Neural progenitor cell (in vitro differentiated cells): Measurements from ENCODE around the gene SF3A1. TPM values are rescaled to one million over a fixed set of nuclear protein-coding genes. Genes with fewer than 3 reads are reported as not detected.

Source experiments
- DNase-seq: peaks from one replicate; pipeline ENCODE4 v3.0.0-alpha.2; 2016; ENCODE audit warnings: low spot score
- H2AFZ ChIP-seq: fragments of 200-600 bp; sonication (generic); replicated peaks from 2 replicates; pipeline ENCODE4 v1.6.1; 2016; ENCODE audit warnings: antibody characterized with exemption
- H3F3A ChIP-seq: fragments of 200-600 bp; sonication (generic); 2 replicates; pipeline ENCODE4 v1.6.1; 2016; ENCODE audit warnings: antibody characterized with exemption, low read depth
- H3K27ac ChIP-seq: fragments of 200-600 bp; sonication (generic); 2 replicates; pipeline ENCODE4 v1.5.1; 2016; ENCODE audit warnings: mild to moderate bottlenecking
- H3K27me3 ChIP-seq: fragments of 200-600 bp; sonication (generic); 2 replicates; pipeline ENCODE4 v1.6.1; 2016; ENCODE audit warnings: mild to moderate bottlenecking, moderate library complexity
- H3K36me3 ChIP-seq: fragments of 200-600 bp; sonication (generic); 2 replicates; pipeline ENCODE4 v1.5.1; 2016
- H3K4me1 ChIP-seq: fragments of 200-600 bp; sonication (generic); 2 replicates; pipeline ENCODE4 v1.6.1; 2016; ENCODE audit warnings: mixed run types
- H3K4me2 ChIP-seq: fragments of 200-600 bp; sonication (generic); 2 replicates; pipeline ENCODE4 v1.6.1; 2016
- H3K4me3 ChIP-seq: fragments of 200-600 bp; sonication (generic); 2 replicates; pipeline ENCODE4 v1.5.1; 2016
- H3K79me2 ChIP-seq: fragments of 200-600 bp; sonication (generic); 2 replicates; pipeline ENCODE4 v1.6.1; 2016; ENCODE audit warnings: low read depth
- H3K9ac ChIP-seq: fragments of 200-600 bp; sonication (generic); 2 replicates; pipeline ENCODE4 v1.6.1; 2016
- H3K9me3 ChIP-seq: fragments of 200-600 bp; sonication (generic); 2 replicates; pipeline ENCODE4 v1.5.1; 2016; ENCODE audit warnings: low read depth
- H4K20me1 ChIP-seq: fragments of 200-600 bp; sonication (generic); 2 replicates; pipeline ENCODE4 v1.6.1; 2016; ENCODE audit warnings: low read depth
- H3K27ac Mint-ChIP-seq: 3 replicates; pipeline ENCODE4 v1.8.0; 2021; ENCODE audit warnings: mixed read lengths
- H3K27me3 Mint-ChIP-seq: 2 replicates; pipeline ENCODE4 v1.8.0; 2022; ENCODE audit warnings: low read depth, mild to moderate bottlenecking, inconsistent platforms, moderate library complexity, mixed read lengths; ENCODE audit not compliant: insufficient read depth
- H3K36me3 Mint-ChIP-seq: 3 replicates; pipeline ENCODE4 v1.8.0; 2021; ENCODE audit warnings: mixed read lengths
- H3K4me1 Mint-ChIP-seq: 3 replicates; pipeline ENCODE4 v1.8.0; 2021; ENCODE audit warnings: mixed read lengths
- H3K4me3 Mint-ChIP-seq: 3 replicates; pipeline ENCODE4 v1.8.0; 2021; ENCODE audit warnings: mild to moderate bottlenecking, moderate library complexity, mixed read lengths
- H3K9me3 Mint-ChIP-seq: 3 replicates; pipeline ENCODE4 v1.8.0; 2020; ENCODE audit warnings: mixed read lengths
- EZH2 ChIP-seq: fragments of 200-600 bp; sonication (generic); IDR thresholded peaks from 2 replicates; pipeline ENCODE4 v1.6.1; 2017; ENCODE audit warnings: antibody characterized with exemption, mild to moderate bottlenecking, moderate library complexity
- EZH2phosphoT487 ChIP-seq: fragments of 200-600 bp; sonication (generic); IDR thresholded peaks from 2 replicates; pipeline ENCODE4 v1.6.1; 2017; ENCODE audit warnings: antibody characterized with exemption
- total RNA-seq: library from RNA; depleted of rRNA; stranded (reverse); fragments of >200 nt; gene quantifications from 2 replicates; pipeline ENCODE4 v1.2.3, GENCODE V29; 2015; ENCODE audit warnings: low replicate concordance
- TF ChIP-seq, protein P1 (sequence below): fragments of 200-600 bp; sonication (generic); IDR thresholded peaks from 2 replicates; pipeline ENCODE4 v1.5.1; 2017; ENCODE audit warnings: antibody characterized with exemption, mild to moderate bottlenecking

The SF3A1 gene
- total RNA-seq, 1 donor from 2014 or later, result 29.2 TPM

DNA sequence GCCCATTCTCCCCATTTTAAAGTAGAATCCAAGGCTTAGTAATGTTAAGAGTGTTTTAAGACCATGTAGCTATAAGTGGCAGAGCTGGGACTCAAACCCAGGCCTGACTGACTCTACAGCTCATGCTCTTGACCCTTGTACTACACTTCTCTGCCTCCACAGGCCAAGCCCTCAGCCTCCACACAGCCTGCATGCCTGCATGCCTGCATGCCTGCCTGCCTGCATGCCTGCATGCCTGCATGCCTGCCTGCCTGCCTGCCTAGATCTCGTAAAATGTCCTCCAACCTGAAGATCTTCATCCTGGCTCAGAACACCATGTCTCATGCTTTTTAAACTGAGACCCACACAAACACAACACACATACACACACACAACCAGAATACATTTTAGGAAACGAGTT is 48.6 kb downstream of the SF3A1 start:
- H3K36me3 ChIP-seq, result no peaks in the 10 kb centered on the region
- H3K4me1 ChIP-seq, result peaks cover 6% of the 10 kb centered on the region
- H2AFZ ChIP-seq, result no peak overlapping the region
- H3K27ac ChIP-seq, result no peak overlapping the region
- H3K9me3 ChIP-seq, result no peaks in the 10 kb centered on the region
- no peaks in the 10 kb centered on the region for H3F3A ChIP-seq
- no peak overlapping the region for H3K4me2 ChIP-seq
- H3K27me3 Mint-ChIP-seq, result peaks cover 2% of the 10 kb centered on the region
- H3K9ac ChIP-seq, result no peak overlapping the region
- H3K27ac Mint-ChIP-seq, result peak overlapping the region; percentile 55
- no peaks in the 10 kb centered on the region for H3K9me3 Mint-ChIP-seq
- no peaks in the 10 kb centered on the region for H3K79me2 ChIP-seq
- DNase-seq, result no peak
- no peaks in the 10 kb centered on the region for H3K36me3 Mint-ChIP-seq
- H3K4me3 Mint-ChIP-seq, result no peak overlapping the region
- no peak overlapping the region for H3K4me3 ChIP-seq
- H3K27me3 ChIP-seq, result no peaks in the 10 kb centered on the region
- peaks cover 2% of the 10 kb centered on the region for H4K20me1 ChIP-seq
- H3K4me1 Mint-ChIP-seq, result peaks cover 6% of the 10 kb centered on the region
- TF ChIP-seq EZH2 (no peak), EZH2phosphoT487 (no peak)
- TF ChIP-seq, protein P1, sequence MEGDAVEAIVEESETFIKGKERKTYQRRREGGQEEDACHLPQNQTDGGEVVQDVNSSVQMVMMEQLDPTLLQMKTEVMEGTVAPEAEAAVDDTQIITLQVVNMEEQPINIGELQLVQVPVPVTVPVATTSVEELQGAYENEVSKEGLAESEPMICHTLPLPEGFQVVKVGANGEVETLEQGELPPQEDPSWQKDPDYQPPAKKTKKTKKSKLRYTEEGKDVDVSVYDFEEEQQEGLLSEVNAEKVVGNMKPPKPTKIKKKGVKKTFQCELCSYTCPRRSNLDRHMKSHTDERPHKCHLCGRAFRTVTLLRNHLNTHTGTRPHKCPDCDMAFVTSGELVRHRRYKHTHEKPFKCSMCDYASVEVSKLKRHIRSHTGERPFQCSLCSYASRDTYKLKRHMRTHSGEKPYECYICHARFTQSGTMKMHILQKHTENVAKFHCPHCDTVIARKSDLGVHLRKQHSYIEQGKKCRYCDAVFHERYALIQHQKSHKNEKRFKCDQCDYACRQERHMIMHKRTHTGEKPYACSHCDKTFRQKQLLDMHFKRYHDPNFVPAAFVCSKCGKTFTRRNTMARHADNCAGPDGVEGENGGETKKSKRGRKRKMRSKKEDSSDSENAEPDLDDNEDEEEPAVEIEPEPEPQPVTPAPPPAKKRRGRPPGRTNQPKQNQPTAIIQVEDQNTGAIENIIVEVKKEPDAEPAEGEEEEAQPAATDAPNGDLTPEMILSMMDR, result no peak

GRCh38 chr22:30307041-30307574 is 49.6 kb downstream of the SF3A1 start:
- peaks cover 6% of the 10 kb centered on the region for H3K4me1 Mint-ChIP-seq
- H3K9me3 ChIP-seq, result no peaks in the 10 kb centered on the region
- no peaks in the 10 kb centered on the region for H3K9me3 Mint-ChIP-seq
- H3K9ac ChIP-seq, result no peak overlapping the region
- H3K4me1 ChIP-seq, result peaks cover 6% of the 10 kb centered on the region
- DNase-seq, result no peak
- H3K27ac ChIP-seq, result no peak overlapping the region
- H3K4me2 ChIP-seq, result no peak overlapping the region
- no peak overlapping the region for H3K27ac Mint-ChIP-seq
- no peaks in the 10 kb centered on the region for H3F3A ChIP-seq
- H3K79me2 ChIP-seq, result no peaks in the 10 kb centered on the region
- no peaks in the 10 kb centered on the region for H3K36me3 Mint-ChIP-seq
- no peak overlapping the region for H2AFZ ChIP-seq
- H3K4me3 Mint-ChIP-seq, result no peak overlapping the region
- H3K36me3 ChIP-seq, result no peaks in the 10 kb centered on the region
- H4K20me1 ChIP-seq, result peaks cover 2% of the 10 kb centered on the region
- no peaks in the 10 kb centered on the region for H3K27me3 ChIP-seq
- H3K27me3 Mint-ChIP-seq, result peaks cover 2% of the 10 kb centered on the region
- no peak overlapping the region for H3K4me3 ChIP-seq
- TF ChIP-seq EZH2 (no peak), EZH2phosphoT487 (no peak)
- TF ChIP-seq, protein P1, result no peak

DNA sequence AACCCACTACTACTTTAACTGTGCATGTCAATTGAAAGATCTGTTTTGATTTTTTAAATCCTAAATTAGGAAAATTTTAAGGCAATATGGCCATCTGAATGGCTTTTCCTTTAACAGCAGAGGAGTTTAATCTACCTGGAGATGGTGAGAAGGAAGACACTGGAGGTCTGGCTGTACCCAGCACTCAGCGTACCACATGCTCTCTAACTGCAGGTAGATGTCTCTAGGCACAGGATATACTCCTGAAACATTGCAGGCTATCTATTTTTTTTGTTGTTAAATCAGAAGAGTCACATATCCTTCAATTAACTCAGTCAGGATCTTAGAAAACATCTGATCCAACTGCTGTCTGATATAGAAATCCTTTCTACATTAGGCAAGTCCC is 50.1 kb downstream of the SF3A1 start:
- no peak for DNase-seq
- Mint-ChIP-seq H3K4me3 (no peak overlapping the region), H3K27ac (no peak overlapping the region), H3K27me3 (peaks cover 2% of the 10 kb centered on the region), H3K4me1 (peaks cover 6% of the 10 kb centered on the region), H3K36me3 (no peaks in the 10 kb centered on the region), H3K9me3 (no peaks in the 10 kb centered on the region)
- Histone ChIP-seq H3K27me3 (no peaks in the 10 kb centered on the region), H3K4me2 (no peak overlapping the region), H3K9me3 (no peaks in the 10 kb centered on the region), H2AFZ (no peak overlapping the region), H4K20me1 (peaks cover 2% of the 10 kb centered on the region), H3F3A (no peaks in the 10 kb centered on the region), H3K27ac (no peak overlapping the region), H3K4me3 (no peak overlapping the region), H3K9ac (no peak overlapping the region), H3K79me2 (no peaks in the 10 kb centered on the region), H3K36me3 (no peaks in the 10 kb centered on the region), H3K4me1 (peaks cover 6% of the 10 kb centered on the region)
- TF ChIP-seq, protein P1, result no peak
- TF ChIP-seq EZH2phosphoT487, result no peak
- no peak for TF ChIP-seq EZH2
